HG02852 (cell line): ENCODE data around the gene NMNAT2.
"Not testable (repeated sequence)": the region's sequence is repeated elsewhere in the genome, so short reads cannot be mapped to it uniquely, and the experiment has no call there.

ENCODE experiments used
- ATAC-seq: cut with Tn5 transposase; IDR thresholded peaks from one replicate; pipeline ENCODE4 v1.9.1; 2021; ENCODE audit warnings: mild to moderate bottlenecking, moderate library complexity; ENCODE audit not compliant: unreplicated experiment

NMNAT2 gene

DNA sequence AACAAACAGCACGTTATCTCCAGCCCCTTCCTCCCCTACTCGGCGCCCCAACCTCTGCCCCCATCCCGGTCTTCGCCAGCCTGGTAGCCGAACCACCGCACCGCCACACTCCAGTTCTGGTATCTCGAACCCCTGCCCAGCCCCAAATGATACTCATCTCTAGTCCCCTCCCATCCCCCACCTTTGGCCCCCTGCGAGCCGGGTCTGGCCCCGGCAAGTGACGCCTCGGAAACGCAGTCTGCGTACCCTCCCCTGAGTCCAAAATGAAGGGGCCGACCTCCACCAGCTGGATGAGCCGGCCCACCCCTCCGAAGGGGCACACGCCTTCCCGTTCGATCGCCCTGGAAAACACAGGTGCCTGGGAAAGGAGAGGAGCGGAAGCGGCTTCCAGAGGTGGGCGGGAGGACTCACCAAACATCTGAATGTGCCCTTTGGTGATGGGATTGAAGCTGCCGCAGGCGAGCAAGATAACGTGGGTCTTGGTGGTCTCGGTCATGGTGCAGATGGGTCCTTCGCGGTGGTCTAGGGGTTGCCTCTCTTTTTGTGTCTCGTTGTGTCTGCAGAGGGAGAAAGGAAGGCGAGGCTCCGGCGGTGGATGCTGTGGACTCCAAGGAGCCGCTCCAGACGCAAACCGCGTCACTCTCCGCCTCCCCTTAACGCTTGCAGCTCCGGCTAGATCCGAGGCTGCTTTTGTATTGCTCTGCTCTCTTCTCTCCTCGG lies at the start of gene NMNAT2:
TSS of gene NMNAT2 (minus strand) at position 609 of the 720 bp plus-strand sequence. CDS start at position 496, 113 bp downstream.
- ATAC-seq = no peak

GRCh38 chr1:183467687-183468086 lies 49.5 kb upstream of the NMNAT2 start:
- ATAC-seq = no peak

DNA sequence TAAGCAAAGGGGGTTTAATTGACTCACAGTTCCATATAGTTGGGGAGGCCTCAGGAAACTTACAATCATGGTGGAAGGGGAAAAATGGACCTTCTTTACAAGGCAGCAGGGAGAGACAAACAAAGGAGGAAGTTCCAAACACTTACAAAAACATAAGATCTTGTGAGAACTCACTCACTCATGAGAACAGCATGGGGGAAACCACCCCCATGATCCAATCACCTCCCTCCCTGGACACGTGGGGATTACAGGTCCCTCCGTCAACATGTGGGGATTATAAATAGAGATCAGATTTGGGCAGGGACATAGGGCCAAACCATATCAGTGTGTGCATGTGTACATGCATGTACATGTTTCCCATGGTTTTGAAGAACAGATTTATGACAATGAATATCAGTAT lies 48.6 kb upstream of the NMNAT2 start:
- ATAC-seq = no peak

- ATAC-seq = no peak
Observed at GRCh38 chr1:183463566-183463965, 45.4 kb upstream of the NMNAT2 start.

GRCh38 chr1:183461350-183461749 lies 43.2 kb upstream of the NMNAT2 start:
- ATAC-seq = no peak

DNA sequence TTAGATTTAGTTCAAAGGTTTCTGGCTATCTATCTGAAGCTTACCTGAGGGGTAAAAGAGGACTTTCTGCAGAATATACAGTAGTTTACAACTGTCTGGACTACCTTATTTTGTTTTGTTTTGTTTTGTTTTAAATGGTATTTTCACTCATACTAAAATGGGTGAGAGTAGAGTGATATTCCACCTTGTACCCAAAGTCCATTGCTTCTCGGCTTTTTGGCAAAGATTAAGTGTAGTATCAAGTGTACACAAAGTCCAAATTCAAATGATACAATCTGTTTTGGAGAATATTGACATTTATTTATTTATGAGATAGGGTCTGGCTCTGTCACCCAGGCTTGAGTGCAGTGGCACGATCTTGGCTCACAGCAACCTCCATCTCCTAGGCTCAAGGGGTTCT lies 42.4 kb upstream of the NMNAT2 start:
- no peak for ATAC-seq

GRCh38 chr1:183457449-183457848 lies 39.3 kb upstream of the NMNAT2 start:
- no peak for ATAC-seq

- ATAC-seq = no peak
Observed at GRCh38 chr1:183456826-183457225, 38.6 kb upstream of the NMNAT2 start.

- ATAC-seq = no peak
Observed at GRCh38 chr1:183454377-183454776, 36.2 kb upstream of the NMNAT2 start.

DNA sequence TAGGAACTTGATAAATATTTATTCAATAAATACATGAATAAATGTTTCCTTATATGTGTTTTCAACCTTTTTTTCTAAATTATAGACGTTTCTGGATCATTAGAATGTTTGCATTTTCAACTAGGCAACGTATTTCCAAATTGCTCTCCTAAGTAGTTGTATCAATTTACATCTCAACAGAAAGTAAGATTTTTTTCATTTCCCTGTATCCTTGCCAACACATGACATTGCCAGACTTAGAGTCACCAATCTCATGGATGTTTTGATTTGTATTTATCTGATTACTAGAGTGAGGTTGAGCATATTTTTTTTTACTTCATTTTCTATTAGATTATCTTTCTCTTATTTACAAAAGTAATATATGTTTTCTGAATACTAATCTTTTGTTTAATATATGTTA lies 31.9 kb upstream of the NMNAT2 start:
- no peak for ATAC-seq

GRCh38 chr1:183449223-183449770 lies 31.1 kb upstream of the NMNAT2 start:
- no peak for ATAC-seq

DNA sequence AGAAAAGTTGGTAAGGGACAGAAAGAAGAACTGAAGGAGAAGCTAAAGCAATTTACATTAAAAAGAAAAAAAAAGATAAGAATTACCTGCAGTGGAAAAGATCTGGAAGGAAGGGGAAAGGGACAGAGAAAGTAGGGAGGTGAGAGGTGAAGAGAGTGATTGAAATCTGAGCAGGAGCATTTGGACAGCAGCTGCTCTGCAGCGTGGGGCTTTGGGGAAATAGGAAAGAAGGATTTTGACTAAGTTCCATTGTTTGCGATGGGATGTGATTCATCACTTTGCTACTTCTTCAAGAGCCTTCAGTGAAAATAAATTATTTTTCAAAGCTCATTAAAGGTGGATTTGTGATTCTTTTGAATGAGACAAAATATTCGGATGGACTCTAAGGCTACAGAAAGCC lies 26.1 kb upstream of the NMNAT2 start:
- no peak for ATAC-seq

- no peak for ATAC-seq
Observed at GRCh38 chr1:183443466-183443865, 25.3 kb upstream of the NMNAT2 start.

- no peak for ATAC-seq
Observed at GRCh38 chr1:183443011-183443410, 24.8 kb upstream of the NMNAT2 start.

- no peak for ATAC-seq
Observed at GRCh38 chr1:183438060-183438459, 19.9 kb upstream of the NMNAT2 start.

- ATAC-seq = no peak
Observed at GRCh38 chr1:183435497-183435896, 17.3 kb upstream of the NMNAT2 start.

DNA sequence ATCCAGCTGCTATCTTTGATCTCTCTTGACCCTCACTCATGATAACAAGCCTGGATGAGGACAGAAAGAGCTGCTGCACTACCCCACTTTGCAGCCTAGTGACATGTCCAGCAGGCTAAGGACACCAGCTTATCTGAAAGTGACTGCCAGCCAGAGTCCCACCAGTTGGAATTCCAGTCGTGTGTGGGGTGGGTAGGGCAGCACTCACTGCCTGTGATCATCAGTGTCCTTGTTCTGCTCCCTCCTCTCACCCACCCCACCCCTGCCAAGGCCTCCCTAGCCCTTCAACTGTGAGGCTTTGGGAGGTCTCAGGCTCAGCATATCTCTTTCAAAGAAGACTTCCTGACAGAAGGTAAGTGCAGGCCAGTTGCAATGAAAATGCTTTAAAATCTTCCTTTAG lies 15.5 kb upstream of the NMNAT2 start:
- ATAC-seq = no peak

GRCh38 chr1:183432548-183432875 lies 14.3 kb upstream of the NMNAT2 start:
- no peak for ATAC-seq

DNA sequence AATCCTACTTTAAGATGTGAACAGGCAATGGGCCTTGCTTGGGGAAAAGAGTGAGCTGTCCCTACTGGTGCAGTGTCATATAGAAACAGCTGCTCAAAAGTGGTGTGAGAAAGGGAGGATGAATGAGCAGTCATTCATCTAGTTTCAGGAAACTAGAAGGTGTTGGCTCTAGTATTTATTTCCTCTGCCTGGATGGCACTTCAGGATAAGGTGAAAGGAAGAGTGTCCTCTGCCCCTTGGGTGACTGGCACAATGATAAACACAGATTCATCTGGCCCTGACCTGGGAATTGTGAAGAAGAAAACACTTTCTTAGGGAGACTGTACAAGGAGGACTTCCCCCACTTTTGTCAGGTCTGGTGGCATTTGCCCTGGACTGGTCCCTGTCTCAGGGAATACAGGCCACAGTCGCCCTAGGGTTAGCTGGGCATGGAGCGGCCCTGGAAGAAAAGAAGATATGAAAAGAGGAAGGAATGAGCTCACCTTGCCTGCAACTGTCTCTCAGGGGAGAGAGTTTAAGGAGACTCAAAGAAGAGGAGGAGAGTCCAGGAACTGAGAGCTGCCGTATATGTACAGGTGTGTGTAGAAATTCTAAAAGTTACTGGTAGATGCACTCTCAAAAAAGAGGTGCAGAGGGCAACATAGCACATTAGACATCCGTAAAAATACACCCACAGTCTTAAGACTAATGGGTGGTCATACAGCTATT lies 13.8 kb upstream of the NMNAT2 start:
- ATAC-seq = no peak

DNA sequence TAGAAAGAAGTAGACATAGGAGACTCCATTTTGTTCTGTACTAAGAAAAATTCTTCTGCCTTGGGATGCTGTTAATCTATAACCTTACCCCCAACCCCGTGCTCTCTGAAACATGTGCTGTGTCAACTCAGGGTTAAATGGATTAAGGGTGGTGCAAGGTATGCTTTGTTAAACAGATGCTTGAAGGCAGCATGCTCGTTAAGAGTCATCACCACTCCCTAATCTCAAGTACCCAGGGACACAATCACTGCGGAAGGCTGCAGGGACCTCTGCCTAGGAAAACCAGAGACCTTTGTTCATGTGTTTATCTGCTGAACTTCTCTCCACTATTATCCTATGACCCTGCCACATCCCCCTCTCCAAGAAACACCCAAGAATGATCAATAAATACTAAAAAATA lies 9.4 kb upstream of the NMNAT2 start:
- ATAC-seq = not testable (repeated sequence)

DNA sequence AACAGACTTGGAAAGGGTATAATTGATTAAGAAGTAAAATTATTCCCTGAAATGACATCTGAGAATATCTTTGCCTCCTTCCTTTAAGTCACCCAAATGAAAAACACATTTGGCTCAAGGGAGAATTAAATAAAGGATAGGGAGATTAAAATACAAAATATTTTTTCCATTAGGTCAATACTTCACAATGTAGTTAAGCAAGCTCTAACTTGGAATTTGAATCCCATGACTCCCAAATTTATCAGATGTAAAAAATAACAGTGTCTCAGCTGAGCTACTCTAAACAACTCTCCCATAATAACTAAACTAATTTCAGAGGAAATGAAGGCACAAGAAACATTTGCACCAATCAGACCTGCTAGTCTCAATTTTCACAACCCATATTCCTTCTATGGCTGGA lies 6.5 kb upstream of the NMNAT2 start:
- ATAC-seq = no peak

GRCh38 chr1:183423541-183423940 lies 5.4 kb upstream of the NMNAT2 start:
- no peak for ATAC-seq
